Measurements from ENCODE around the gene ADAM19.

- TF ChIP-seq CTCF (IDR thresholded peaks at IDR 0.05) = no peak
- no peak for TF ChIP-seq POLR2AphosphoS5 (IDR thresholded peaks at IDR 0.05; ENCODE audit: low read depth, low read length)
- no peak for TF ChIP-seq SIN3A (IDR thresholded peaks at IDR 0.05; ENCODE audit: borderline replicate concordance, insufficient read depth, low read depth, low read length)
- TF ChIP-seq REST (IDR thresholded peaks at IDR 0.05; ENCODE audit: insufficient read depth in 1 of 2, low read depth in 2 of 2, low read length in 1 of 2) = no peak
- TF ChIP-seq TCF7L2 (IDR thresholded peaks at IDR 0.05; ENCODE audit: low read depth, low read length) = no peak
These were observed 77.5 kb downstream of the ADAM19 start for GRCh38 chr5:157497875-157498611.

Data from Panc1 (cell line).